Endothelial cell of umbilical vein (primary cell): ENCODE measurements around the gene SLC35B2. TPM values are rescaled to one million over a fixed set of nuclear protein-coding genes. Genes with fewer than 3 reads are reported as not detected.

Source experiments
- BruUV-seq: library from RNA; stranded (reverse); fragments of 400-500 nt; replicated peaks from 2 replicates; lab custom pipeline; 2021; lab: Mats Ljungman, UMichigan
- CTCF ChIA-PET: fragments of 300-600, 350-600 bp; sonication (Branson Sonifier 250); formaldehyde crosslinking; loops from one replicate; lab custom pipeline; 2021; ENCODE audit warnings: antibody characterized with exemption, inconsistent platforms; lab: Charles Lee
- POLR2A ChIA-PET: fragments of 300-600, 350-600 bp; sonication (Branson Sonifier 250); formaldehyde crosslinking; loops from one replicate; lab custom pipeline; 2021; ENCODE audit warnings: antibody characterized with exemption, inconsistent platforms; lab: Charles Lee
- DNase-seq: peaks from one replicate; pipeline ENCODE4 v3.0.0-alpha.2; 2011; ENCODE audit warnings: low read depth, low spot score
- FAIRE-seq: peaks from 2 replicates; lab custom pipeline; 2011; peaks lifted over from hg19 to GRCh38; lab: Jason Lieb, UNC
- H2AFZ ChIP-seq: 2 replicates; pipeline ENCODE4 v1.6.0; 2012; ENCODE audit warnings: low read depth, low read length, control low read depth, inconsistent platforms
- H3K27ac ChIP-seq: 2 replicates; pipeline ENCODE4 v1.5.1; 2011; ENCODE audit warnings: low read depth, mild to moderate bottlenecking, control low read depth, low read length, moderate library complexity; ENCODE audit not compliant: insufficient read depth
- H3K27me3 ChIP-seq, 2 experiments: 2 replicates each; pipeline versions ENCODE4 v1.6.0 to v1.6.1; 2011; ENCODE audit warnings: low read length in 2 of 2, mixed read lengths in 1 of 2; ENCODE audit not compliant: control insufficient read depth in 2 of 2, insufficient read depth in 2 of 2
- H3K36me3 ChIP-seq, 2 experiments: 2 replicates in 1 of 2; 3 replicates in 1 of 2; pipeline ENCODE4 v1.5.1; 2011; ENCODE audit warnings: low read length in 2 of 2, mild to moderate bottlenecking in 1 of 2, moderate library complexity in 1 of 2; ENCODE audit not compliant: control insufficient read depth in 2 of 2, insufficient read depth in 2 of 2; ENCODE audit errors: extremely low read depth in 1 of 2
- H3K4me1 ChIP-seq: 3 replicates; pipeline ENCODE4 v1.5.1; 2011; ENCODE audit warnings: mild to moderate bottlenecking, low read length; ENCODE audit not compliant: control insufficient read depth, insufficient read depth; ENCODE audit errors: extremely low read depth
- H3K4me2 ChIP-seq: 2 replicates; pipeline ENCODE4 v1.6.1; 2011; ENCODE audit warnings: low read length, control low read depth, mixed read lengths; ENCODE audit not compliant: insufficient read depth
- H3K4me3 ChIP-seq, 3 experiments: fragments of 200-600 bp in 1 of 3; sonication (generic), shearing (Covaris generic) in 1 of 3; replicated peaks in 1 of 3; 2 replicates each; pipeline ENCODE4 v1.5.1; 2011 to 2016; ENCODE audit warnings: control low read depth in 3 of 3, low read length in 3 of 3, mild to moderate bottlenecking in 2 of 3, inconsistent platforms in 1 of 3, low read depth in 1 of 3, moderate library complexity in 1 of 3; ENCODE audit not compliant: insufficient read depth in 1 of 3
- H3K79me2 ChIP-seq: 2 replicates; pipeline ENCODE4 v1.6.0; 2012; ENCODE audit warnings: low read length, inconsistent platforms; ENCODE audit not compliant: control insufficient read depth, insufficient read depth
- H3K9ac ChIP-seq: replicated peaks from 2 replicates; pipeline ENCODE3; 2011; ENCODE audit warnings: low read length, control low read depth; ENCODE audit not compliant: insufficient read depth; ENCODE audit errors: extremely low read depth
- H3K9me1 ChIP-seq: replicated peaks from 3 replicates; pipeline ENCODE4 v1.6.0; 2011; ENCODE audit warnings: mild to moderate bottlenecking, low read length; ENCODE audit not compliant: control insufficient read depth, insufficient read depth; ENCODE audit errors: extremely low read depth
- H3K9me3 ChIP-seq: replicated peaks from 2 replicates; pipeline ENCODE4 v1.5.1; 2012; ENCODE audit warnings: low read length, inconsistent platforms; ENCODE audit not compliant: control insufficient read depth, insufficient read depth
- H4K20me1 ChIP-seq: replicated peaks from 2 replicates; pipeline ENCODE3; 2011; ENCODE audit warnings: mild to moderate bottlenecking, low read length; ENCODE audit not compliant: control insufficient read depth, insufficient read depth; ENCODE audit errors: extremely low read depth
- CTCF ChIP-seq, 2 donors: IDR thresholded peaks; 1 replicate in 1 of 2; 2 replicates in 1 of 2; pipeline ENCODE4 v1.5.1; 2011; ENCODE audit warnings: low read length in 2 of 2, mild to moderate bottlenecking in 2 of 2, moderate library complexity in 2 of 2, control low read depth in 1 of 2, inconsistent platforms in 1 of 2, low read depth in 1 of 2; ENCODE audit not compliant: insufficient read depth in 1 of 2; ENCODE audit errors: extremely low read depth in 1 of 2
- EZH2 ChIP-seq: IDR thresholded peaks from 2 replicates; pipeline ENCODE4 v1.6.1; 2012; ENCODE audit warnings: borderline replicate concordance, low read depth, mild to moderate bottlenecking, moderate library complexity, low read length, inconsistent platforms; ENCODE audit not compliant: severe bottlenecking
- FOS ChIP-seq: IDR thresholded peaks from 2 replicates; pipeline ENCODE4 v1.6.1; 2011; ENCODE audit warnings: mild to moderate bottlenecking, low read length, moderate library complexity, borderline replicate concordance; ENCODE audit not compliant: insufficient read depth
- GATA2 ChIP-seq: IDR thresholded peaks from 2 replicates; pipeline ENCODE4 v1.7.0; 2011; ENCODE audit warnings: low read depth, mild to moderate bottlenecking, moderate library complexity, mixed read lengths, low read length; ENCODE audit not compliant: insufficient read length, insufficient read depth
- JUN ChIP-seq: IDR thresholded peaks from 2 replicates; pipeline ENCODE4 v1.6.1; 2011; ENCODE audit warnings: borderline replicate concordance, low read depth; ENCODE audit not compliant: insufficient read length, insufficient read depth
- MAX ChIP-seq: IDR thresholded peaks from 2 replicates; pipeline ENCODE4 v1.6.1; 2011; ENCODE audit not compliant: insufficient read depth, insufficient read length
- MYC ChIP-seq: IDR thresholded peaks from one replicate; pipeline ENCODE4 v1.6.1; 2011; ENCODE audit warnings: mild to moderate bottlenecking, low read depth, low read length
- POLR2A ChIP-seq: IDR thresholded peaks from 2 replicates; pipeline ENCODE4 v1.6.1; 2012; ENCODE audit warnings: low read depth, mild to moderate bottlenecking, control low read depth, low read length
- POLR2AphosphoS5 ChIP-seq: IDR thresholded peaks from 2 replicates; pipeline ENCODE4 v1.6.1; 2012; ENCODE audit warnings: low read depth, mild to moderate bottlenecking, control low read depth, low read length, moderate library complexity; ENCODE audit not compliant: insufficient read depth
- dilution Hi-C: fragments of 300-500 bp; cut with MboI; formaldehyde crosslinking; loops from one replicate; pipeline ENCODE4 v1.15.0; 2019; ENCODE audit warnings: low sequenced_read_pairs; ENCODE audit not compliant: extremely low pct_ligation_motif_present
- intact Hi-C: fragments of 100-400 bp; cut with micrococcal nuclease; formaldehyde crosslinking; loops from one replicate; pipeline ENCODE4 v1.10.0; 2022
- polyA plus RNA-seq, 4 experiments: library from polyadenylated mRNA; depleted of rRNA in 3 of 4; stranded (reverse) in 3 of 4; unstranded in 1 of 4; fragments of >200 nt; gene quantifications; 2 replicates each; pipeline versions ENCODE4 v1.2.1 to v1.2.3, GENCODE V29; 2011 to 2012; ENCODE audit warnings: missing spikeins in 1 of 4
- total RNA-seq: library from RNA; stranded (reverse); gene quantifications from 2 replicates; pipeline ENCODE4 v1.2.3, GENCODE V29; 2021

The SLC35B2 gene
- total and polyA plus RNA-seq, 2 donors (not counting 3 experiments of a cell fraction or from before 2014, with no cell fraction given), result 53.4 to 112 TPM

- Histone ChIP-seq H3K4me3 (no peak overlapping the region), H3K9me3 (no peaks in the 10 kb centered on the region), H4K20me1 (no peaks in the 10 kb centered on the region), H3K4me1 (peaks cover 34% of the 10 kb centered on the region), H3K4me2 (no peak overlapping the region), H3K79me2 (peaks cover 19% of the 10 kb centered on the region), H2AFZ (no peak overlapping the region), H3K27ac (no peak overlapping the region), H3K9me1 (no peaks in the 10 kb centered on the region), H3K27me3 (peaks cover 22 to 31% of the 10 kb centered on the region in 2 experiments), H3K36me3 (peaks cover 0 to under 1% of the 10 kb centered on the region in 2 experiments), H3K9ac (no peak overlapping the region)
- CTCF ChIA-PET, result interaction anchor here (1.1 to 6.2 kb wide), 13 partner anchors 9 to 202 kb away, joined by 3 to 154 read pairs (median 11); partner anchors contain the start of genes AARS2, SLC35B2 and SPATS1
- no peak for DNase-seq
- dilution Hi-C loops, result no loop called here
- no peak for TF ChIP-seq POLR2A
- no peak for TF ChIP-seq MYC
- BruUV-seq, result no TSS peak
- POLR2A ChIA-PET, result no interaction called here
- intact Hi-C loops, result no loop called here
- no peak for FAIRE-seq
Observed at GRCh38 chr6:44267252-44267651, 9.9 kb upstream of the SLC35B2 start.

GRCh38 chr6:44266347-44266746, 9.0 kb upstream of the SLC35B2 start:
- ChIA-PET CTCF (interaction anchor here (0.6 to 6.2 kb wide), 4 partner anchors 10 to 71 kb away, joined by 4 to 154 read pairs (median 20); partner anchors contain the start of genes AARS2 and SLC35B2), POLR2A (no interaction called here)
- H4K20me1 ChIP-seq, result no peaks in the 10 kb centered on the region
- no peak overlapping the region for H3K9ac ChIP-seq
- H3K36me3 ChIP-seq, result peaks cover 2 to 3% of the 10 kb centered on the region in 2 experiments
- TF ChIP-seq POLR2A (no peak), EZH2 (no peak), JUN (no peak), CTCF (IDR thresholded peaks at IDR 0.05; ENCODE audit: extremely low read depth in 1 of 2, insufficient read depth in 1 of 2, low read depth in 1 of 2, low read length in 2 of 2) (no peak), FOS (no peak), MAX (no peak), POLR2AphosphoS5 (no peak), GATA2 (no peak), MYC (no peak)
- intact Hi-C loops, result no loop called here
- H3K4me1 ChIP-seq, result peaks cover 36% of the 10 kb centered on the region
- no peaks in the 10 kb centered on the region for H3K9me3 ChIP-seq
- H3K4me2 ChIP-seq, result no peak overlapping the region
- FAIRE-seq, result no peak
- dilution Hi-C loops, result no loop called here
- H3K79me2 ChIP-seq, result peaks cover 26% of the 10 kb centered on the region
- H2AFZ ChIP-seq, result no peak overlapping the region
- DNase-seq, result no peak
- no peak overlapping the region for H3K27ac ChIP-seq
- H3K27me3 ChIP-seq, result peaks cover 15 to 24% of the 10 kb centered on the region in 2 experiments
- H3K4me3 ChIP-seq, result no peak overlapping the region
- BruUV-seq, result no TSS peak
- no peaks in the 10 kb centered on the region for H3K9me1 ChIP-seq
